Loucy (cell line): ENCODE results near the gene RAPGEF5.

Experiments
- H2AFZ ChIP-seq: fragments of 200-600 bp; sonication (generic); 2 replicates; pipeline ENCODE4 v1.6.0; 2016; ENCODE audit warnings: antibody characterized with exemption, mild to moderate bottlenecking, low read length, moderate library complexity
- H3F3A ChIP-seq: fragments of 200-600 bp; 2 replicates; pipeline ENCODE4 v1.6.0; 2016; ENCODE audit warnings: antibody characterized with exemption, low read depth, mild to moderate bottlenecking
- H3K27me3 ChIP-seq: fragments of 200-600 bp; sonication (generic); 2 replicates; pipeline ENCODE4 v1.6.1; 2014; ENCODE audit warnings: low read length, mild to moderate bottlenecking; ENCODE audit not compliant: insufficient read depth, poor library complexity, severe bottlenecking
- H3K36me3 ChIP-seq: fragments of 200-600 bp; sonication (generic); 2 replicates; pipeline ENCODE4 v1.6.1; 2016; ENCODE audit warnings: low read length; ENCODE audit not compliant: insufficient read depth
- H3K4me1 ChIP-seq: fragments of 200-600 bp; sonication (generic); 2 replicates; pipeline ENCODE4 v1.5.1; 2014; ENCODE audit warnings: low read length, mild to moderate bottlenecking; ENCODE audit not compliant: insufficient read depth, poor library complexity, severe bottlenecking
- H3K4me2 ChIP-seq: fragments of 200-600 bp; sonication (generic); 2 replicates; pipeline ENCODE4 v1.6.0; 2014; ENCODE audit warnings: antibody characterized with exemption, low read length, low read depth, mild to moderate bottlenecking; ENCODE audit not compliant: poor library complexity, severe bottlenecking
- H3K4me3 ChIP-seq: fragments of 200-600 bp; sonication (generic); 2 replicates; pipeline ENCODE4 v1.5.1; 2014; ENCODE audit warnings: low read length, mild to moderate bottlenecking, mixed read lengths; ENCODE audit not compliant: poor library complexity, severe bottlenecking
- H3K79me2 ChIP-seq: fragments of 200-600 bp; sonication (generic); 2 replicates; pipeline ENCODE4 v1.6.1; 2014; ENCODE audit warnings: low read length; ENCODE audit not compliant: insufficient read depth
- H3K9ac ChIP-seq: fragments of 200-600 bp; sonication (generic); 2 replicates; pipeline ENCODE4 v1.6.0; 2014; ENCODE audit warnings: mild to moderate bottlenecking, low read depth, low read length, moderate library complexity; ENCODE audit not compliant: poor library complexity, severe bottlenecking
- H3K9me2 ChIP-seq: fragments of 200-600 bp; sonication (generic); replicated peaks from 2 replicates; pipeline ENCODE4 v1.6.1; 2016; ENCODE audit warnings: low read depth, low read length, mixed read lengths
- H3K9me3 ChIP-seq: fragments of 200-600 bp; sonication (generic); 2 replicates; pipeline ENCODE4 v1.6.1; 2014; ENCODE audit warnings: mild to moderate bottlenecking, antibody characterized with exemption, low read length, low read depth; ENCODE audit not compliant: insufficient read depth
- H4K20me1 ChIP-seq: fragments of 200-600 bp; sonication (generic); 2 replicates; pipeline ENCODE4 v1.6.0; 2014; ENCODE audit warnings: antibody characterized with exemption, low read length, mild to moderate bottlenecking; ENCODE audit not compliant: insufficient read depth, poor library complexity, severe bottlenecking
- CTCF ChIP-seq: fragments of 200-600 bp; sonication (generic); conservative IDR thresholded peaks from 2 replicates; pipeline ENCODE4 v1.5.1; 2014; ENCODE audit warnings: mild to moderate bottlenecking, antibody characterized with exemption, low read length
- EZH2phosphoT487 ChIP-seq: fragments of 200-600 bp; IDR thresholded peaks from 2 replicates; pipeline ENCODE4 v1.6.1; 2018; ENCODE audit warnings: antibody characterized with exemption, mild to moderate bottlenecking, moderate library complexity, borderline replicate concordance

Gene RAPGEF5

GRCh38 chr7:22350466-22351328, 6.3 kb downstream of the RAPGEF5 start:
- Histone ChIP-seq H3K9me3 (0 out of 2 replicates have a peak, but pooled peaks cover 3% of the 10 kb centered on the region), H3K36me3 (no peaks in the 10 kb centered on the region), H3K4me2 (peak overlapping the region; percentile 36), H3K27me3 (no peaks in the 10 kb centered on the region), H3K9ac (no peak overlapping the region), H3K4me1 (peaks cover 30% of the 10 kb centered on the region), H3K4me3 (no peak overlapping the region), H3F3A (no peaks in the 10 kb centered on the region), H3K9me2 (no peaks in the 10 kb centered on the region), H4K20me1 (no peaks in the 10 kb centered on the region), H2AFZ (no peak overlapping the region), H3K79me2 (peaks cover 30% of the 10 kb centered on the region)
- TF ChIP-seq CTCF (no peak), EZH2phosphoT487 (no peak)

GRCh38 chr7:22348379-22348778, 8.6 kb downstream of the RAPGEF5 start:
- Histone ChIP-seq H2AFZ (no peak overlapping the region), H3K9ac (no peak overlapping the region), H3K9me2 (no peaks in the 10 kb centered on the region), H3K9me3 (0 out of 2 replicates have a peak, but pooled peaks cover 3% of the 10 kb centered on the region), H3K4me1 (peaks cover 26% of the 10 kb centered on the region), H3K4me2 (no peak overlapping the region), H3K27me3 (no peaks in the 10 kb centered on the region), H4K20me1 (no peaks in the 10 kb centered on the region), H3K36me3 (no peaks in the 10 kb centered on the region), H3K4me3 (no peak overlapping the region), H3F3A (no peaks in the 10 kb centered on the region), H3K79me2 (peaks cover 10% of the 10 kb centered on the region)
- TF ChIP-seq CTCF: no peak
- no peak for TF ChIP-seq EZH2phosphoT487

GRCh38 chr7:22346383-22347107, 10.4 kb downstream of the RAPGEF5 start:
- Histone ChIP-seq H3K27me3 (no peaks in the 10 kb centered on the region), H3K9ac (no peak overlapping the region), H3K9me2 (no peaks in the 10 kb centered on the region), H3K9me3 (no peaks in the 10 kb centered on the region), H4K20me1 (no peaks in the 10 kb centered on the region), H3K36me3 (no peaks in the 10 kb centered on the region), H3K4me3 (no peak overlapping the region), H3K4me2 (no peak overlapping the region), H2AFZ (no peak overlapping the region), H3K4me1 (peaks cover 25% of the 10 kb centered on the region), H3F3A (no peaks in the 10 kb centered on the region), H3K79me2 (peaks cover 4% of the 10 kb centered on the region; the same call in 1 of the 2 replicates)
- TF ChIP-seq EZH2phosphoT487 (no peak), CTCF (no peak)
